ENCODE data around the gene CHMP6. TPM values are rescaled to one million over a fixed set of nuclear protein-coding genes. Genes with fewer than 3 reads are reported as not detected.
A peak's percentile ranks its signal among the peaks of the same experiment; 100 is the strongest.

Gene CHMP6
- total RNA-seq, 1 experiment from 2014 or later, result 22.0 TPM

DNA sequence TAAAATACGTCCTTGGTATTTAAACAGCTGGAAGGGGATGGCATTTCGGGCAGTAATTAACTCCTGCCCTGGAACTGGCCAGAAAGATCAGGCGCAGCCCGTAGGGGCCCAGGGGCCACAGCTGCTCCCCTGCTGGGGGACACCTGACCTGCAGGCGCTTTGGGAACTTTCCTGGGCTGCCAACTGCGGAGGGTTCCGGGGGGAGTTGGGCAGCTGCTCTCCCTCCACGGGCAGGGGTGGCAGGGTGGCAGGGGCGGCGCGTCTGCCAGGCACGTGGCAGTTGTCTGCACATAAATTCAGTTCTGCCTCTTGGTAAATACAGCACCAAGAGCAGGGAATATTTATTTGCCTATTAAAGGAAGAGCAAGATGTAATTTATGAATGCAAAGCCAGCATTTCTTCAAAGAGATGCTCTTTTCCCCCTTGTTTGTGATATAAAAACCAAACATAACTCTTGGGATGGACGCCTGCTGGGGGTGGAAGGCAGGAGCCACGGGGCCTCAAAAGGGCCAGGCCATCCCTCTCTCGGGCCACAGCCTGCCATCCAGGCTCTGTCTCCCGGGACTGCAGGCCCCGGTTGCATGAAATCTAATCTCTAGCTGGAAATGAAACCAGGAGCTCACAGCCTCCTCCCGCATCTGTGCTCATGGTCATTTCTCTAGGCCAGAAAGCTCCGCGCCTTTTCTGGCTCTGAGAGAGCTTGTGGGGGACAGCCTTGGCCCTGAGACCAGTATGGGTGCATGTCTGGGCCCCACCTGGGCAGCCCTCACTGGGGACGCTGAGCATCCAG lies 29.9 kb upstream of the CHMP6 start:
- Histone ChIP-seq H4K20me1 (ENCODE audit: insufficient read depth) (no peaks in the 10 kb centered on the region), H3K9me3 (ENCODE audit: control insufficient read depth in 1 of 2, insufficient read depth in 1 of 2, low read depth in 1 of 2, low read length in 2 of 2) (no peaks in the 10 kb centered on the region), H3K4me2 (ENCODE audit: low read length) (no peak overlapping the region), H3K9ac (ENCODE audit: low read length) (no peak overlapping the region), H3K79me2 (ENCODE audit: insufficient read depth, low read length) (no peaks in the 10 kb centered on the region), H3K27ac (ENCODE audit: low read depth, low read length) (no peak overlapping the region), H3K4me3 (replicated peaks in 1 of 2; ENCODE audit: low read depth in 1 of 2, low read length in 2 of 2) (no peak overlapping the region), H3K4me1 (ENCODE audit: control insufficient read depth in 1 of 2, insufficient read depth in 2 of 2, low read length in 2 of 2) (no peaks in the 10 kb centered on the region; a peak in 1 of 4 replicates), H2AFZ (ENCODE audit: low read depth, low read length, poor library complexity, severe bottlenecking) (no peak overlapping the region), H3K9me2 (ENCODE audit: insufficient read depth) (no peaks in the 10 kb centered on the region), H3K27me3 (ENCODE audit: insufficient read depth, low read length) (no peaks in the 10 kb centered on the region), H3K36me3 (ENCODE audit: control insufficient read depth in 1 of 2, insufficient read depth in 2 of 2, low read length in 2 of 2) (no peaks in the 10 kb centered on the region; a peak in 1 of 4 replicates)
- ATAC-seq (no peak), DNase-seq (ENCODE audit: low read depth, low spot score) (no peak)
- intact Hi-C loops (cut with micrococcal nuclease), result no loop called here
- CTCF ChIA-PET, result no interaction called here
- no TSS peak for BruUV-seq (replicated peaks)
- RAD21 ChIA-PET (ENCODE audit: low non-redundant PET in 1 of 2, low total read pairs in 2 of 2, uncharacterized antibody in 2 of 2, unreplicated experiment in 2 of 2), result interaction anchor here in 1 of 2 experiments (0.6 kb wide), 1 partner anchor 181 kb away, joined by 5 read pairs; no protein-coding TSS in a partner anchor
- POLR2A ChIA-PET, result no interaction called here
- TF ChIP-seq CTCF (IDR thresholded peaks at IDR 0.05 in 2 of 3, conservative IDR thresholded peaks at IDR 0.05 in 1 of 3; ENCODE audit: borderline replicate concordance in 1 of 3, insufficient read depth in 1 of 3, low read depth in 2 of 3, low read length in 2 of 3) (peak in 2 of 3 experiments; percentile 18 to 22; a peak in 1 of 6 replicates), CEBPB (IDR thresholded peaks at IDR 0.05; ENCODE audit: low read depth) (no peak)

DNA sequence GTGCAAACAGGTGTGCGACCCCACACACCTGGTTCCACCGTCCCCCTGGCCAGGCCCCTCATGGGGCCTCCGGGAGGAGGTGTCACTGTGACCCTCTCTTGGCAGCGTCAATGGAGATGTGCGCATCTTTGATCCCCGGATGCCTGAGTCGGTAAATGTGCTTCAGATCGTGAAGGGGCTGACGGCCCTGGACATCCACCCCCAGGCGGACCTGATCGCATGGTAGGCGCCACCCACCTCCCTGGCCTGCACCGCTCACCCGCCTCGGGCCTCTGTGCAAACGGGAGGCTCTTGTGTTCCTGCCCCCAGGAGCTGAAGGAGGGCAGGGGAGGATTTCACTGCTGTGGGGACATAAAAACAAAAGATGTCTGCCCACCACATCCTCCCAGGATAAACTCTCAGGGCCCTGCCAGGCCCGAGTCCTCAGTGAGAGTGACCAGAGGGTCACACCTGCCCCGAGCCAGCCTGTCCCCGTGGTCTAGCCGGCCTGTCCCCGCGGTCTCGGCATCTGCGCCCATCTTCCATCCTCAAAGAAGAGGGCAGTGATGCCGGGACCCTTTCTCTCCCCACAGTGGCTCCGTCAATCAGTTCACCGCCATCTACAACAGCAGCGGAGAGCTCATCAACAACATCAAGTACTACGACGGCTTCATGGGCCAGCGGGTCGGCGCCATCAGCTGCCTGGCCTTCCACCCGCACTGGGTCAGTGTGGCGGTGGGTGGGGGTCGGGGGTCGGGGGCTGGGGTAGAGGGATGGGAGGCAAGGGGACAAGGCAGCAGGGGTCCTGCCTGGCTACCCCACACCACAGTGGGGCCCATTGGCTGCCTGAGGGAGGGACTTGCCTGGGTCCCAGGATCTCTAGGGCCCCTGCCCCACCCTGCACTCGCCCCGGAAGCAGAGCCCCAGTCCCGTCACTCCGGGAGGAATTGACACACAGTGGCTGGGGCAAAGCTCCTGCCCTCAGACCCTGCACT lies 29.0 kb upstream of the CHMP6 start:
- no peaks in the 10 kb centered on the region for H4K20me1 ChIP-seq (ENCODE audit: insufficient read depth)
- H3K36me3 ChIP-seq (ENCODE audit: control insufficient read depth in 1 of 2, insufficient read depth in 2 of 2, low read length in 2 of 2), result no peaks in the 10 kb centered on the region; a peak in 1 of 4 replicates
- H2AFZ ChIP-seq (ENCODE audit: low read depth, low read length, poor library complexity, severe bottlenecking), result no peak overlapping the region
- ChIA-PET POLR2A (no interaction called here), CTCF (interaction anchor here (0.5 kb wide), 1 partner anchor 41 kb away, joined by 3 read pairs; no protein-coding TSS in a partner anchor), RAD21 (ENCODE audit: low non-redundant PET in 1 of 2, low total read pairs in 2 of 2, uncharacterized antibody in 2 of 2, unreplicated experiment in 2 of 2) (no interaction called here)
- intact Hi-C loops (cut with micrococcal nuclease), result no loop called here
- TF ChIP-seq ZFX (IDR thresholded peaks at IDR 0.05), result no peak
- TF ChIP-seq, protein P1, sequence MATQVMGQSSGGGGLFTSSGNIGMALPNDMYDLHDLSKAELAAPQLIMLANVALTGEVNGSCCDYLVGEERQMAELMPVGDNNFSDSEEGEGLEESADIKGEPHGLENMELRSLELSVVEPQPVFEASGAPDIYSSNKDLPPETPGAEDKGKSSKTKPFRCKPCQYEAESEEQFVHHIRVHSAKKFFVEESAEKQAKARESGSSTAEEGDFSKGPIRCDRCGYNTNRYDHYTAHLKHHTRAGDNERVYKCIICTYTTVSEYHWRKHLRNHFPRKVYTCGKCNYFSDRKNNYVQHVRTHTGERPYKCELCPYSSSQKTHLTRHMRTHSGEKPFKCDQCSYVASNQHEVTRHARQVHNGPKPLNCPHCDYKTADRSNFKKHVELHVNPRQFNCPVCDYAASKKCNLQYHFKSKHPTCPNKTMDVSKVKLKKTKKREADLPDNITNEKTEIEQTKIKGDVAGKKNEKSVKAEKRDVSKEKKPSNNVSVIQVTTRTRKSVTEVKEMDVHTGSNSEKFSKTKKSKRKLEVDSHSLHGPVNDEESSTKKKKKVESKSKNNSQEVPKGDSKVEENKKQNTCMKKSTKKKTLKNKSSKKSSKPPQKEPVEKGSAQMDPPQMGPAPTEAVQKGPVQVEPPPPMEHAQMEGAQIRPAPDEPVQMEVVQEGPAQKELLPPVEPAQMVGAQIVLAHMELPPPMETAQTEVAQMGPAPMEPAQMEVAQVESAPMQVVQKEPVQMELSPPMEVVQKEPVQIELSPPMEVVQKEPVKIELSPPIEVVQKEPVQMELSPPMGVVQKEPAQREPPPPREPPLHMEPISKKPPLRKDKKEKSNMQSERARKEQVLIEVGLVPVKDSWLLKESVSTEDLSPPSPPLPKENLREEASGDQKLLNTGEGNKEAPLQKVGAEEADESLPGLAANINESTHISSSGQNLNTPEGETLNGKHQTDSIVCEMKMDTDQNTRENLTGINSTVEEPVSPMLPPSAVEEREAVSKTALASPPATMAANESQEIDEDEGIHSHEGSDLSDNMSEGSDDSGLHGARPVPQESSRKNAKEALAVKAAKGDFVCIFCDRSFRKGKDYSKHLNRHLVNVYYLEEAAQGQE (IDR thresholded peaks at IDR 0.05; ENCODE audit: low read depth), result no peak
- no peaks in the 10 kb centered on the region for H3K79me2 ChIP-seq (ENCODE audit: insufficient read depth, low read length)
- no peaks in the 10 kb centered on the region for H3K27me3 ChIP-seq (ENCODE audit: insufficient read depth, low read length)
- no peaks in the 10 kb centered on the region for H3K9me2 ChIP-seq (ENCODE audit: insufficient read depth)
- no TSS peak for BruUV-seq (replicated peaks)
- H3K9ac ChIP-seq (ENCODE audit: low read length), result no peak overlapping the region
- H3K4me1 ChIP-seq (ENCODE audit: control insufficient read depth in 1 of 2, insufficient read depth in 2 of 2, low read length in 2 of 2), result no peaks in the 10 kb centered on the region; a peak in 1 of 4 replicates
- no peak overlapping the region for H3K4me3 ChIP-seq (replicated peaks in 1 of 2; ENCODE audit: low read depth in 1 of 2, low read length in 2 of 2)
- no peaks in the 10 kb centered on the region for H3K9me3 ChIP-seq (ENCODE audit: control insufficient read depth in 1 of 2, insufficient read depth in 1 of 2, low read depth in 1 of 2, low read length in 2 of 2)
- ATAC-seq (no peak), DNase-seq (ENCODE audit: low read depth, low spot score) (no peak)
- H3K27ac ChIP-seq (ENCODE audit: low read depth, low read length), result no peak overlapping the region
- H3K4me2 ChIP-seq (ENCODE audit: low read length), result no peak overlapping the region
